Neural cell (in vitro differentiated cells): ENCODE data around the gene CD163L1.

ENCODE experiments used
- RAD21 ChIP-seq: fragments of 450-650 bp; conservative IDR thresholded peaks from 2 replicates; pipeline ENCODE4 v1.6.1; 2014; ENCODE audit warnings: antibody characterized with exemption, mild to moderate bottlenecking, moderate library complexity
- TF ChIP-seq, protein P1 (sequence below): fragments of 450-650 bp; IDR thresholded peaks from 2 replicates; pipeline ENCODE4 v1.5.1; 2014; ENCODE audit warnings: antibody characterized with exemption, mild to moderate bottlenecking, moderate library complexity; ENCODE audit not compliant: poor library complexity, severe bottlenecking
- TF ChIP-seq, protein P2 (sequence below): IDR thresholded peaks from 2 replicates; pipeline ENCODE4 v1.6.1; 2012; ENCODE audit warnings: borderline replicate concordance

DNA sequence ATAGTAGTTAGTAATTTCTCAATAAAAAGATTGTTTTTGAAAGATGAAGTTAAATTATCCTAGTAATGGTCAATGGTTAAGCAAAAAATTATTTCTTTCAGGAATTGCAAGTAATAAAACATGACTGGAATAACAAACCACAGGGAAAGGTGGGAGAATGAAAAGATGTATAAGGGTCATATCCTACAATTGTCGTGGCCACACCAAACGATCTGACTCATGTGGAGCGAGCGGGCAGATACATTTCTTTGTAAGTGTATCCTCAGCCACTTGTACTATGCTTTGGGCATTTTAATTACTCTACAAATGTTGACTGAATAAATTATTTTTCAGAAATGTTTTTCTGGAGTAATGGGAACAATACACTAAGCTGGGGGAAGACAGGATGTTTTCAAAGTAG lies 94.5 kb downstream of the CD163L1 start:
- TF ChIP-seq, protein P1, sequence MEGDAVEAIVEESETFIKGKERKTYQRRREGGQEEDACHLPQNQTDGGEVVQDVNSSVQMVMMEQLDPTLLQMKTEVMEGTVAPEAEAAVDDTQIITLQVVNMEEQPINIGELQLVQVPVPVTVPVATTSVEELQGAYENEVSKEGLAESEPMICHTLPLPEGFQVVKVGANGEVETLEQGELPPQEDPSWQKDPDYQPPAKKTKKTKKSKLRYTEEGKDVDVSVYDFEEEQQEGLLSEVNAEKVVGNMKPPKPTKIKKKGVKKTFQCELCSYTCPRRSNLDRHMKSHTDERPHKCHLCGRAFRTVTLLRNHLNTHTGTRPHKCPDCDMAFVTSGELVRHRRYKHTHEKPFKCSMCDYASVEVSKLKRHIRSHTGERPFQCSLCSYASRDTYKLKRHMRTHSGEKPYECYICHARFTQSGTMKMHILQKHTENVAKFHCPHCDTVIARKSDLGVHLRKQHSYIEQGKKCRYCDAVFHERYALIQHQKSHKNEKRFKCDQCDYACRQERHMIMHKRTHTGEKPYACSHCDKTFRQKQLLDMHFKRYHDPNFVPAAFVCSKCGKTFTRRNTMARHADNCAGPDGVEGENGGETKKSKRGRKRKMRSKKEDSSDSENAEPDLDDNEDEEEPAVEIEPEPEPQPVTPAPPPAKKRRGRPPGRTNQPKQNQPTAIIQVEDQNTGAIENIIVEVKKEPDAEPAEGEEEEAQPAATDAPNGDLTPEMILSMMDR: no peak
- TF ChIP-seq, protein P2, sequence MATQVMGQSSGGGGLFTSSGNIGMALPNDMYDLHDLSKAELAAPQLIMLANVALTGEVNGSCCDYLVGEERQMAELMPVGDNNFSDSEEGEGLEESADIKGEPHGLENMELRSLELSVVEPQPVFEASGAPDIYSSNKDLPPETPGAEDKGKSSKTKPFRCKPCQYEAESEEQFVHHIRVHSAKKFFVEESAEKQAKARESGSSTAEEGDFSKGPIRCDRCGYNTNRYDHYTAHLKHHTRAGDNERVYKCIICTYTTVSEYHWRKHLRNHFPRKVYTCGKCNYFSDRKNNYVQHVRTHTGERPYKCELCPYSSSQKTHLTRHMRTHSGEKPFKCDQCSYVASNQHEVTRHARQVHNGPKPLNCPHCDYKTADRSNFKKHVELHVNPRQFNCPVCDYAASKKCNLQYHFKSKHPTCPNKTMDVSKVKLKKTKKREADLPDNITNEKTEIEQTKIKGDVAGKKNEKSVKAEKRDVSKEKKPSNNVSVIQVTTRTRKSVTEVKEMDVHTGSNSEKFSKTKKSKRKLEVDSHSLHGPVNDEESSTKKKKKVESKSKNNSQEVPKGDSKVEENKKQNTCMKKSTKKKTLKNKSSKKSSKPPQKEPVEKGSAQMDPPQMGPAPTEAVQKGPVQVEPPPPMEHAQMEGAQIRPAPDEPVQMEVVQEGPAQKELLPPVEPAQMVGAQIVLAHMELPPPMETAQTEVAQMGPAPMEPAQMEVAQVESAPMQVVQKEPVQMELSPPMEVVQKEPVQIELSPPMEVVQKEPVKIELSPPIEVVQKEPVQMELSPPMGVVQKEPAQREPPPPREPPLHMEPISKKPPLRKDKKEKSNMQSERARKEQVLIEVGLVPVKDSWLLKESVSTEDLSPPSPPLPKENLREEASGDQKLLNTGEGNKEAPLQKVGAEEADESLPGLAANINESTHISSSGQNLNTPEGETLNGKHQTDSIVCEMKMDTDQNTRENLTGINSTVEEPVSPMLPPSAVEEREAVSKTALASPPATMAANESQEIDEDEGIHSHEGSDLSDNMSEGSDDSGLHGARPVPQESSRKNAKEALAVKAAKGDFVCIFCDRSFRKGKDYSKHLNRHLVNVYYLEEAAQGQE: no peak
- no peak for TF ChIP-seq RAD21
